ENCODE data around the gene MVB12B.

DNA sequence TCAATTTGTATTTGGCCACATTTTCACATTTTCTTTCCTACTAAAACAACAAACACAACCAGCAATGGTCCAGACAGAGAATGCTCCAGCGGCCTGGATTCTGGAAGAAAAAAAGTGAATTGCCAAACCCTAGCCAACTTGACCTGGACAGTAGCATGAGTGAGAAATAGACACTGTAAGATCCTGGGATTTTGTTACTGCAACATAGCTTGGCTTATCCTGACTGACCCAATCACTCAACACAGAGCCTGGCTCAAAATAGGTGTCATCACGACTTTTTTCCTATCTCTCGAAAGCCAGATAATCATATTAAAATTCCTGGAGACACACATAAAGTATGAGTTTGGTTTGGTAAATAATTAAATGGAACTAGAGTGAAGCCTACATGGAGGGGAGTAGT lies 25.4 kb upstream of the MVB12B start:
- TF ChIP-seq, protein P1, sequence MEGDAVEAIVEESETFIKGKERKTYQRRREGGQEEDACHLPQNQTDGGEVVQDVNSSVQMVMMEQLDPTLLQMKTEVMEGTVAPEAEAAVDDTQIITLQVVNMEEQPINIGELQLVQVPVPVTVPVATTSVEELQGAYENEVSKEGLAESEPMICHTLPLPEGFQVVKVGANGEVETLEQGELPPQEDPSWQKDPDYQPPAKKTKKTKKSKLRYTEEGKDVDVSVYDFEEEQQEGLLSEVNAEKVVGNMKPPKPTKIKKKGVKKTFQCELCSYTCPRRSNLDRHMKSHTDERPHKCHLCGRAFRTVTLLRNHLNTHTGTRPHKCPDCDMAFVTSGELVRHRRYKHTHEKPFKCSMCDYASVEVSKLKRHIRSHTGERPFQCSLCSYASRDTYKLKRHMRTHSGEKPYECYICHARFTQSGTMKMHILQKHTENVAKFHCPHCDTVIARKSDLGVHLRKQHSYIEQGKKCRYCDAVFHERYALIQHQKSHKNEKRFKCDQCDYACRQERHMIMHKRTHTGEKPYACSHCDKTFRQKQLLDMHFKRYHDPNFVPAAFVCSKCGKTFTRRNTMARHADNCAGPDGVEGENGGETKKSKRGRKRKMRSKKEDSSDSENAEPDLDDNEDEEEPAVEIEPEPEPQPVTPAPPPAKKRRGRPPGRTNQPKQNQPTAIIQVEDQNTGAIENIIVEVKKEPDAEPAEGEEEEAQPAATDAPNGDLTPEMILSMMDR (IDR thresholded peaks at IDR 0.05) = no peak
- TF ChIP-seq POLR2A (IDR thresholded peaks at IDR 0.05) (no peak), POLR2AphosphoS5 (IDR thresholded peaks at IDR 0.05; ENCODE audit: insufficient read depth in 1 of 2, low read depth in 1 of 2) (no peak)

Data from vagina (tissue), 2 donors.